Stimulated activated CD4-positive, alpha-beta T cell treated with anti-CD3 and anti-CD28 coated beads, Interleukin-15, amount 100 ng/mL, for 48 hours (primary cell): Measurements from ENCODE around the gene CENPT.

Experiments used
- DNase-seq, 2 donors: peaks; one replicate each; pipeline ENCODE4 v3.0.0-alpha.2; 2020; ENCODE audit warnings: low read depth in 2 of 2

The CENPT gene

GRCh38 chr16:67847064-67847861 lies at the start of gene CENPT:
Gene CENPT (minus strand): TSS chr16:67847693. CDS start chr16:67833859, 13,834 bp downstream.
- DNase-seq: peak in 1 of 2 donors; percentile 33

DNA sequence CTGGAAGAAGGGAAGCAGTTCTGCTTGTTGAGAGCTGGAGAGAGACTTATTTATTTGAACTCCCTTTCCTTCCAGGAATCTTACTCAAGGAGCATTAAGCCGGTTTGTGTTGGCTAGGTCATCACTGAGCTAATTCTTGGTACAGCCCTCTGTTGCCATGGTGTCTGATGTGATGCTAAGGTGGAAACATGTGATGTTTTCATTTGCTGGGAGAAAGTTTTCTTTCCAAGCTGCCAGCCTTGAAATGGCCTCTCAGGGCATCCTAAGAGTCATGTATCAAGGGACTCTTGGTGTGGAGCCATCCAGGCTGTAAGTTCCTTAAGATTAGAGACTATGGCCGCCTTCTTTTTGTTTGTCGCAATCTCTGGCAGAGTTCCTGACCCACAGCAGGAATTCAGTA lies 49.7 kb upstream of the CENPT start:
- DNase-seq: no peak

DNA sequence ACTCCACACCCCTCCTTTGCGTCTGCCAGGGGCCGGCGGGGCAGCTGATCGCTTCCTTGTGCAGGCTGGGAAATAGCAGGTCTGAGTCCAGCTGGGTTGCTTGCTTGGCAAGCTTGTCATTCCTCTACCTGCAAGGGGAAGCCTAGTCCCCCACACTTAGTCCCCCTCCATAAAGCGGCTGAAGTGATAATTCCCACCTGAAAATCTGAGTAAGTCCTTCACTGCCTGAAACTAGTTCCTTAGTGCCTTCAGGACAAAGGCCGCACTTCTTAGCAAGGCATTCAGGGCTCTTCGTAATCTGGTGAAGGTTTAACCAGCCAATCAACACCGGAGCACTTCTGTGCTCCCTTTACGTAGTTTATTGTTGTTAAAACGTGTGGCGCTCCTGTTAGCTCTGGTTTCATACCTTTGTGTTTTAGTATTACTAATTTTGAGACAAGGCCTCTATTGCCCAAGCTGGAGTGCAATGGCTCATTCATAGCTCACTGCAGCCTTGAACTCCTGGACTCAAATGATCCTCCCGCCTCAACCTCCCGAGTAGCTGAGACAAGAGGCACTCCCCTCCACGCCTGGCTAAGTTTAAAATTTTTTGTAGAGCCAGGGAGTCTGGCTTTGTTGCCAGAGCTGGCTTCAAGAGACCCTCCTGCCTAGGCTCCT lies 46.4 kb upstream of the CENPT start:
- DNase-seq: no peak

- DNase-seq: peak; percentile 93 to 94
These were observed 45.6 kb upstream of the CENPT start, which contains the start of gene PSKH1 for GRCh38 chr16:67892899-67893742. Gene PSKH1 (plus strand): TSS chr16:67893254. CDS start chr16:67908750, 15,496 bp downstream.

- DNase-seq: no peak
These were observed 44.9 kb upstream of the CENPT start for GRCh38 chr16:67892375-67892774.

DNA sequence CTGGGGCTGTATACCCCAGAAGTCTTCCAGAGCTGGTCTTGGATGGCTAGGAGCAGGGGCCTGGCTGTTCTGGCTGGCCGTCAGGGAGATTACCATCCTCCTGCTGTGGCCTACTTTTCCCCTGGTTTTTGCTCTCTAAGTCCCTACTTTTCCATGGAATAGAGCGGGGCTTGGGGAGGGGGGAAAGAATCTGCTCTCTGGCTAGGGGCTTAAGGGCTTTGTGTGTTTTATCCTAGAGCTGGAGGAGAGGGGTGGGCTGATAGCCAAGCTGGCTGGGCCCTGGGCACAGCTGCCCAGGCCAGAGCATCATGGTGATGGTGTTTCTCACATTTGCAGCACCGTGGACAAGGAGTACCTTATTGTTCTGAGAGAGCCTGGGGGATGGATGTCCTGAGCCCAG lies 40.8 kb upstream of the CENPT start:
- no peak for DNase-seq

DNA sequence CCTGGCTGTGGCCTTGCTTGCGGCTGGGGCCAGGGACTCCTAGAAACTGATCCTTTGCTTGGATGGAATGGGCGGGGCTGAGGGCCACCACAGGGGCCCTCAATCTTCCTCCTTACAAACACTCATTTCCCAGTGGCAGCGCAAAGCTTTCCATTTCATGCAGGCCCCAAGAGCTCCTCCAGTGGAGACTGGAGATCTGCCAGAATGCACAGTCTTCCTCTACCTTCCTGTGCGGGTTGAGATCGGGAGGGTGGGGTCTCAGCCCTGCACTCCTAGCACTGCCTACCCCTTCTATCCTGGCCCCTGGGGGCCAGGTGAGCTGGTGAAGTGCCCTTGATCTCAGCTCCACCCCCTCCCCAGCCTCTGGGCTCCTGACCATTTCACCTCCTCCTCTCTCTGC lies 38.9 kb upstream of the CENPT start:
- DNase-seq: no peak

- DNase-seq: no peak
These were observed 38.5 kb upstream of the CENPT start for GRCh38 chr16:67885976-67886375.

DNA sequence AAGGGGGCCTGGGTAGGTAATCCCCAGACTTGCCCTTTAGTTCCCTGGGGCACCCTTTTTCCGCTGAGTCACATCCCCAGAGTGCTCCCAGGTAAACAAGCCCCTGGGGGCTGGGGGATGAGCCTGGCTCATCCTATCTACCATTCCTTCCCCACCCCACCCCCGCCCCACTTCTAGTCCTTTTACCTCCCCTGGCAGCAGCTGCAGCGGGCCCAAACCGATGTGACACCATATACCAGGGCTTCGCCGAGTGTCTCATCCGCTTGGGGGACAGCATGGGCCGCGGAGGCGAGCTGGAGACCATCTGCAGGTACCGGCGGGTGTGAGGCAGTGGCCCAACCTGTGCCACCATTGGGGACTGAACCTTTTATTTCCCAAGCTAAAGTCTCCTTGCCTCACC lies 38.1 kb upstream of the CENPT start:
- DNase-seq: no peak

DNA sequence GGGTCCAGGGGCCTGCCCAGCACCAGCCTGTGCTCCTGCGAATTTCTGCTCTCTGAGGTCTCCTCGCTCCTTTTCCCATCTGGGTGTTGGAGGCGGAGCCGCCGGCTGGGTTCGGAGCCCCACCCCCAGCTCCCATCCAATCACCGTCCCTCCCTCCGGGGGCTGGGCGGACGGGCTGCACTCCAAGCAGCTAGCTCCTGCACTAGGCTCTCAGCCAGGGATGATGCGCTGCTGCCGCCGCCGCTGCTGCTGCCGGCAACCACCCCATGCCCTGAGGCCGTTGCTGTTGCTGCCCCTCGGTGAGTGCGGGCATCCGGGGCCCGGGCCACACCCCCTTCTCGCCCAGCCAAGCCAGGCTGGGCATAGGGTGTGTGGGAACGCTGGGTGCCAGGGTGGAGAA lies 37.2 kb upstream of the CENPT start, which contains the start of gene NRN1L:
Gene NRN1L (plus strand): TSS at position 202 of the 400 bp plus-strand sequence. CDS start 19 bp downstream, at position 221.
- no peak for DNase-seq

DNA sequence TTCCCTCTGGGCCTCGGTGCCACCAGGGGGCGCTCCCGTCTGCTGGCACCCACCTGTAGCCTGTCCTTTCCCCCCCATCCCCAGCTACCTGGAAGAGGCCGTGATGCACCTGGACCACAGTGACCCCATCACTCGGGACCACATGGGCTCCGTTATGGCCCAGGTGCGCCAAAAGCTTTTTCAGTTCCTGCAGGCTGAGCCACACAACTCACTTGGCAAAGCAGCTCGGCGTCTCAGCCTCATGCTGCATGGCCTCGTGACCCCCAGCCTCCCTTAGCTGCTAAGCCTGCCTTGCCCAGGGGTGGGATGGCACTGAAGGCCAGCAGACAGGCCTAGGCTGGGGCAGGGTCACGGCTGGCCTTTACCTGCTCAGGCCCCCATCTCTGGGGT lies 36.4 kb upstream of the CENPT start:
- peak; percentile 32 to 61 for DNase-seq

GRCh38 chr16:67883146-67883871 lies 35.8 kb upstream of the CENPT start:
- DNase-seq: no peak

DNA sequence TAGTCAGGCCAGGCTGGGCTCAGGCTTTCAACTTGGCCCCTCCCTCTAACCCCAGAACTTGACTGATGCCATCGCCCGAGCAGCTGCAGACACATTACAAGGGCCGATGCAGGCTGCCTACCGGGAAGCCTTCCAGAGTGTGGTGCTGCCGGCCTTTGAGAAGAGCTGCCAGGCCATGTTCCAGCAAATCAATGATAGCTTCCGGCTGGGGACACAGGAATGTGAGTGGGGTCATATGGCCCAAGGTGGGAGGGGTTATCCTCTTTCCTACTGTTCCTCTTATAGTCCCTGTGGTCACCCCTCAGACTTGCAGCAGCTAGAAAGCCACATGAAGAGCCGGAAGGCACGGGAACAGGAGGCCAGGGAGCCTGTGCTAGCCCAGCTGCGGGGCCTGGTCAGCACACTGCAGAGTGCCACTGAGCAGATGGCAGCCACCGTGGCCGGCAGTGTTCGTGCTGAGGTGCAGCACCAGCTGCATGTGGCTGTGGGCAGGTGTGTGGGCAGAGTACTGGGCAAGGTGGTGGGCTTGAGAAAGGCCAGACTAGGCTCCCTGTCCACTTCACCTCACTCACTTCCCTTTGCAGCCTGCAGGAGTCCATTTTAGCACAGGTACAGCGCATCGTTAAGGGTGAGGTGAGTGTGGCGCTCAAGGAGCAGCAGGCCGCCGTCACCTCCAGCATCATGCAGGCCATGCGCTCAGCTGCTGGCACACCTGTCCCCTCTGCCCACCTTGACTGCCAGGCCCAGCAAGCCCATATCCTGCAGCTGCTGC lies 35.1 kb upstream of the CENPT start:
- DNase-seq: no peak

- no peak for DNase-seq
These were observed 34.2 kb upstream of the CENPT start for GRCh38 chr16:67881621-67882161.

DNA sequence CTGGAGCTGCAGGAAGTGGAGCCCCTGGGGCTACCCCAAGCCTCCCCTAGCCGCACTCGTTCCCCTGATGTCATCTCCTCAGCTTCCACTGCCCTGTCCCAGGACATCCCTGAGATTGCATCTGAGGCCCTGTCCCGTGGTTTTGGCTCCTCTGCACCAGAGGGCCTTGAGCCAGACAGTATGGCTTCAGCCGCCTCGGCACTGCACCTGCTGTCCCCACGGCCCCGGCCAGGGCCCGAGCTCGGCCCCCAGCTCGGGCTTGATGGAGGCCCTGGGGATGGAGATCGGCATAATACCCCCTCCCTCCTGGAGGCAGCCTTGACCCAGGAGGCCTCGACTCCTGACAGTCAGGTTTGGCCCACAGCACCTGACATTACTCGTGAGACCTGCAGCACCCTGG lies 33.1 kb upstream of the CENPT start:
- no peak for DNase-seq

DNA sequence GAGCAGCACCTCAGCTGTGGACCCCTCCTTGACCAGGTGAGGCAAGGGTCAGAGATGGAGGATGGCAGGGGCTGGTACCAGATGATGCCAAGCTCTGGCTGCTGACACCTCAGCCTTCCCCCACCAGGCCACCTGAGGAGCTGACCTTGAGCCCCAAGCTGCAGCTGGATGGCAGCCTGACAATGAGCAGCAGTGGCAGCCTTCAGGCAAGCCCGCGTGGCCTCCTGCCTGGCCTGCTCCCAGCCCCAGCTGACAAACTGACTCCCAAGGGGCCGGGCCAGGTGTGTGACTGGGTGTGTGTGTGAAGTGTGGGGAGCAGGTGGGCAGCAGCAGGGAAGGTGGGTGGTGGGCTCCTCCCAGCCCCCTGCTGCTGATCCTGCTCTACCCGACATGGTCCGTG lies 32.4 kb upstream of the CENPT start:
- no peak for DNase-seq

DNA sequence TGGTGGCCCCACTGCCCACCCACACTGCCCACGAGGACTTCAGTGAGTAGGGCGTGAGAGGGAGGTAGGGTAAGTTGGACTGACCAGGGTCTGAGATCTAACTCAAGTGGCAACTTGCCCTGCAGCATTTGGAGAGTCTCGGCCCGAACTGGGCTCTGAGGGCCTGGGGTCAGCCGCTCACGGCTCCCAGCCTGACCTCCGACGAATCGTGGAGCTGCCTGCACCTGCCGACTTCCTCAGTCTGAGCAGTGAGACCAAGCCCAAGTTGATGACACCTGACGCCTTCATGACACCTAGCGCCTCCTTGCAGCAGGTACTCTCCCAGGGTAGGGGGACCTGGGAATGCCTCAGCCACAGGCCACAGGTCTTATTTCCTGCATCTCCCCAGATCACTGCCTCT lies 32.0 kb upstream of the CENPT start:
- no peak for DNase-seq

DNA sequence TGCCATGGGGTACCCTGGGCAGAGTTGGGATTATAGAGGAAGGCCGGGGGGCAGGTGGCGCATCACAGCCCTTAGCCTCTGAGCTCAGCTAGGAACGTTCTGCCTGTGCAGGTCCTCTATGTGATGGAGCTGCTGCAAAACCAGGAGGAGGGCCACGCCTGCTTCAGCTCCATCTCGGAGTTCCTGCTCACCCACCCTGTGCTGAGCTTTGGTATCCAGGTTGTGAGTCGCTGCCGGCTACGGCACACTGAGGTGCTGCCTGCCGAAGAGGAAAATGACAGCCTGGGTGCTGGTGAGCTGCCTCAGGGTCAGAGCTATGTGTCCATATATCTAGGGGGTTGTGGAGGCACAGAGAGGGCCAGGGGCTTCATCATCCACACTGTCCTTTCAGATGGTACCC lies 31.4 kb upstream of the CENPT start:
- DNase-seq: no peak

DNA sequence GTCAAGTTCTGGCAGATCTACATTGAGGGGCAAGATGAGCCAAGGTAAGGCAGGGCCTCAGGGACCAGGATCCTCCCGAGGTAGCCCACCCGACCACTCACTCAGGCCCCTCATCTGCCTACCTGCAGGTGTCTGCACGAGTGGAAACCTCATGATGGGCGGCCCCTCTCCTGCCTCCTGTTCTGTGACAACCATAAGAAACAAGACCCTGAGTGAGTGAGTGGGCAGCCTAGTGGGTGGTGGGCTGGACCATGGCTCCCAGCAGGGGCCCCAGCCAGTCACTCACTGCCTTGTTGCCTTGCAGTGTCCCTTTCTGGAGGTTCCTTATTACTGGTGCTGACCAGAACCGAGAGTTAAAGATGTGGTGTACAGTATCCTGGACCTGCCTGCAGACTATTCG lies 30.7 kb upstream of the CENPT start:
- no peak for DNase-seq

DNA sequence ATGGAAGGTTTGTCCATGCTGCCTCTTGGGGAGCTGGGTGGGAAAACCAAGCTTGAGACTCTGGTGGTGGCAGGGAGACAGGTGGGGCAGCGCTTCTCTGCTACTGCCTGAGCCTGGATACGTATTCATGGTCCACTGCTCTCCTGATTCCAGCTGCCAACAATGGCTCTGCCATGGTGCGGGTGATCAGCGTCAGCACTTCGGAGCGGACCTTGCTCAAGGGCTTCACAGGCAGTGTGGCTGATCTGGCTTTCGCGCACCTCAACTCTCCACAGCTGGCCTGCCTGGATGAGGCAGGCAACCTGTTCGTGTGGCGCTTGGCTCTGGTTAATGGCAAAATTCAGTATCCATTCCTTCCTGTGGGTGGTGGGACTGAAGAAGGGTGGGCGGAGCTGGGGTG lies 29.6 kb upstream of the CENPT start:
- no peak for DNase-seq

GRCh38 chr16:67874372-67874771 lies 26.9 kb upstream of the CENPT start:
- no peak for DNase-seq
